NT2/D1 (cell line): ENCODE measurements around the gene PIGU.

Experiments
- SUZ12 ChIP-seq: IDR thresholded peaks from 2 replicates; pipeline ENCODE4 v1.6.1; 2011; ENCODE audit not compliant: insufficient read length, insufficient read depth; ENCODE audit errors: extremely low read depth
- YY1 ChIP-seq: IDR thresholded peaks from 2 replicates; pipeline ENCODE4 v1.6.1; 2011; ENCODE audit not compliant: insufficient read length, insufficient read depth
- ZNF274 ChIP-seq: IDR thresholded peaks from 2 replicates; pipeline ENCODE4 v1.6.1; 2011; ENCODE audit warnings: mild to moderate bottlenecking, low read depth, low read length

DNA sequence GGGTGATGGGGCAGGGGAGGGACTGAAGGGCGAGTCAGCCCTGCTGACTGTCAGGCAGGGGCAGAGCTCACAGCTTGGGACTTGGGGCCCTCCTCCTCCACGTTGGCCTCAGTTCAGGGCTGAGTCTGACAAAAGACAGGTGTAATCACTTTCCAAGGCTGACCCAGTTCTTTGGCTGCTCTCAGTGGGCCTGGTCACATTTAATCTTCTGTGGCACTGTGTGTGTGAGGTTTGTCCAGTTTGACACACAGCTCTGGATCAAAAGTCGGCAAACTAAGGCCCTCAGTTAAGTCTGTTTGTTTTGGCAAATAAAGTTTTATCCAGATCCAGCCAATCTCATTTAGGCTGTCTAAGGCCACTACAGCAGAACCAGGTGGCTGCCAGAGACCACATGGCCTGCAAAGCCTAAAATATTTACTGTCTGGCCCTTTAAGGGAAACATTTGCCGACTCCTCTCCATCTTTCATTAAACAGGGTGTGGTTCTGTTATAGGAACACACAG, 123.5 kb downstream of the PIGU start:
- TF ChIP-seq YY1 (no peak), SUZ12 (no peak), ZNF274 (no peak)
